HG03571 (cell line): ENCODE data around the gene SAMD4B.

Experiments
- ATAC-seq: cut with Tn5 transposase; IDR thresholded peaks from one replicate; pipeline ENCODE4 v1.9.1; 2021; ENCODE audit not compliant: unreplicated experiment

Gene SAMD4B

GRCh38 chr19:39386557-39386956, 44.3 kb downstream of the SAMD4B start:
- ATAC-seq: no peak

- no peak for ATAC-seq
Observed at GRCh38 chr19:39388657-39389056, 46.4 kb downstream of the SAMD4B start.

GRCh38 chr19:39389631-39390414, 47.6 kb downstream of the SAMD4B start:
- ATAC-seq: no peak

GRCh38 chr19:39390451-39390750, 48.2 kb downstream of the SAMD4B start:
- ATAC-seq: no peak

GRCh38 chr19:39390751-39391437, 48.7 kb downstream of the SAMD4B start, which contains the start of the genes MED29 and PAF1:
Gene MED29 (plus strand): TSS chr19:39391378. CDS start chr19:39391423, 45 bp downstream.
Gene PAF1 (minus strand): TSS chr19:39391106. CDS start chr19:39390864, 242 bp downstream.
- ATAC-seq: peak; percentile 81

GRCh38 chr19:39397360-39398296, 55.4 kb downstream of the SAMD4B start:
- no peak for ATAC-seq

- ATAC-seq: no peak
Observed at GRCh38 chr19:39398297-39398864, 56.2 kb downstream of the SAMD4B start.

GRCh38 chr19:39399668-39400050, 57.4 kb downstream of the SAMD4B start:
- ATAC-seq: no peak

- ATAC-seq: no peak
Observed at GRCh38 chr19:39400061-39400460, 57.8 kb downstream of the SAMD4B start.

GRCh38 chr19:39401070-39401548, 58.9 kb downstream of the SAMD4B start:
- no peak for ATAC-seq

GRCh38 chr19:39401549-39402345, 59.5 kb downstream of the SAMD4B start:
- no peak for ATAC-seq

- ATAC-seq: peak; percentile 21
Observed at GRCh38 chr19:39402346-39403300, 60.4 kb downstream of the SAMD4B start.

GRCh38 chr19:39403331-39404312, 61.4 kb downstream of the SAMD4B start:
- ATAC-seq: no peak

- no peak for ATAC-seq
Observed at GRCh38 chr19:39405261-39405957, 63.2 kb downstream of the SAMD4B start.

- ATAC-seq: no peak
Observed at GRCh38 chr19:39405958-39406655, 63.9 kb downstream of the SAMD4B start.

GRCh38 chr19:39406656-39407409, 64.6 kb downstream of the SAMD4B start, which contains the start of gene ZFP36:
Gene ZFP36 (plus strand): TSS chr19:39406847. CDS start chr19:39406905, 58 bp downstream.
- ATAC-seq: no peak
